K562 (cell line): ENCODE data around the gene CHMP2A.

Experiments
- EZH2 ChIP-seq: IDR thresholded peaks from 2 replicates; pipeline ENCODE4 v1.6.1; 2012; ENCODE audit warnings: low read depth, mild to moderate bottlenecking, inconsistent platforms, low read length, borderline replicate concordance
- REST ChIP-seq, 2 experiments: fragments of 450-650 bp; formaldehyde crosslinking in 1 of 2; IDR thresholded peaks; 2 replicates each; pipeline versions ENCODE4 v1.4.0 to v1.6.1; 2014 to 2020; ENCODE audit warnings: mild to moderate bottlenecking in 2 of 2, borderline replicate concordance in 1 of 2, low read depth in 1 of 2

- TF ChIP-seq EZH2 = no peak
- no peak for TF ChIP-seq REST (IDR thresholded peaks at IDR 0.05; ENCODE audit: borderline replicate concordance)
- no peak for TF ChIP-seq REST (CRISPR knock-in tag; IDR thresholded peaks at IDR 0.05; ENCODE audit: low read depth)
Observed at GRCh38 chr19:58570770-58571574, 16.1 kb upstream of the CHMP2A start.
